Left ventricle myocardium inferior (tissue), 1 donor: ENCODE results near the gene PALLD. TPM values are rescaled to one million over a fixed set of nuclear protein-coding genes. Genes with fewer than 3 reads are reported as not detected.

ENCODE experiments used
- DNase-seq: peaks from one replicate; pipeline ENCODE4 v3.0.0-alpha.2; 2020
- H3K27ac ChIP-seq: fragments of 200-600 bp; replicated peaks from 2 replicates; pipeline ENCODE4 v1.8.0; 2021
- H3K27me3 ChIP-seq: fragments of 200-600 bp; 2 replicates; pipeline ENCODE4 v1.8.0; 2021; ENCODE audit warnings: low read depth
- H3K36me3 ChIP-seq: fragments of 200-600 bp; 2 replicates; pipeline ENCODE4 v1.8.0; 2021
- H3K4me1 ChIP-seq: fragments of 200-600 bp; 2 replicates; pipeline ENCODE4 v1.8.0; 2021
- H3K4me3 ChIP-seq: fragments of 200-600 bp; 2 replicates; pipeline ENCODE4 v1.8.0; 2021; ENCODE audit warnings: mild to moderate bottlenecking, moderate library complexity
- H3K9me3 ChIP-seq: fragments of 200-600 bp; replicated peaks from 2 replicates; pipeline ENCODE4 v1.8.0; 2021
- CTCF ChIP-seq: fragments of 200-600 bp; IDR thresholded peaks from 2 replicates; pipeline ENCODE4 v1.8.0; 2021; ENCODE audit warnings: antibody characterized with exemption, mild to moderate bottlenecking, borderline replicate concordance
- intact Hi-C: fragments of 100-400 bp; cut with micrococcal nuclease; formaldehyde crosslinking; loops from one replicate; pipeline ENCODE4 v1.11.0; 2022
- total RNA-seq: library from RNA; stranded (reverse); fragmentation: NEBNext Ultra II Directional; extraction: Animal tissue kit (Norgen Biotek cat#: 25700); gene quantifications from one replicate; pipeline ENCODE4 v1.2.1, GENCODE V29; 2021
- donor health status: DM: no; HTN: yes; CAD: no; lungs with severe emphysema.

PALLD gene
- total RNA-seq, 1 donor from 2014 or later = 871 TPM

DNA sequence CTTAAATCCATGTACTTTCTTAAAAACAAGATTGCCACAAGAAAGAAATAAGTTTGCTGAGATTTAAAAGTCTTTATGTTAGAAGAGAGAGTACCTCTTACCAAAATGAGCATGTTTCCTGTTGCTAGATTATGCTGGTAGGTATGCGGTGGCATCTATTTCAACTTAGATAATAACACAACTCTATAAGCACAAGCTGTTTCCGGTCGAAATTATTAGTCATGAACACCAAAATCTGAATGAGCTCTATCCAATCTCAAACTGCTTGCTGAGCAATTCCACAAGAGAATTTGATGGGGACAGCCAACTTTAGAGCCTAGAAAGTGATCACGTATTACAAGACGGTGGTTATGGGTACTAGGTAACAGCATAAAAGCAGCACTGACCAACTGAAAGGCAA is 463.9 kb downstream of the PALLD start:
- intact Hi-C loops = no loop called here
- Histone ChIP-seq H3K4me1 (no peaks in the 10 kb centered on the region), H3K27ac (no peak overlapping the region), H3K27me3 (no peaks in the 10 kb centered on the region), H3K4me3 (no peak overlapping the region), H3K36me3 (no peaks in the 10 kb centered on the region), H3K9me3 (peaks cover 9% of the 10 kb centered on the region)
- TF ChIP-seq CTCF = no peak
- no peak for DNase-seq

- intact Hi-C loops = no loop called here
- Histone ChIP-seq H3K27ac (no peak overlapping the region), H3K9me3 (peaks cover 61% of the 10 kb centered on the region), H3K27me3 (no peaks in the 10 kb centered on the region), H3K4me1 (no peaks in the 10 kb centered on the region), H3K4me3 (no peak overlapping the region), H3K36me3 (peaks cover 34% of the 10 kb centered on the region)
- TF ChIP-seq CTCF = no peak
- no peak for DNase-seq
Measured at GRCh38 chr4:168972596-168972995, 475.7 kb downstream of the PALLD start.

Other genes with a start within 250 kb of the PALLD start
- gene DDX60, start 178.3 kb upstream of the PALLD start, total RNA-seq = 5.3 TPM
- 11.4 TPM for gene DDX60L, start 16.6 kb upstream of the PALLD start, total RNA-seq